Stromal cell of bone marrow (primary cell): ENCODE results near the gene CD4.
A peak's percentile ranks its signal among the peaks of the same experiment; 100 is the strongest.
"Not testable (repeated sequence)": the region's sequence is repeated elsewhere in the genome, so short reads cannot be mapped to it uniquely, and the experiment has no call there.

ENCODE experiments used
- DNase-seq: peaks from one replicate; pipeline ENCODE4 v3.0.0-alpha.2; 2012; ENCODE audit warnings: low read depth

Gene CD4

DNA sequence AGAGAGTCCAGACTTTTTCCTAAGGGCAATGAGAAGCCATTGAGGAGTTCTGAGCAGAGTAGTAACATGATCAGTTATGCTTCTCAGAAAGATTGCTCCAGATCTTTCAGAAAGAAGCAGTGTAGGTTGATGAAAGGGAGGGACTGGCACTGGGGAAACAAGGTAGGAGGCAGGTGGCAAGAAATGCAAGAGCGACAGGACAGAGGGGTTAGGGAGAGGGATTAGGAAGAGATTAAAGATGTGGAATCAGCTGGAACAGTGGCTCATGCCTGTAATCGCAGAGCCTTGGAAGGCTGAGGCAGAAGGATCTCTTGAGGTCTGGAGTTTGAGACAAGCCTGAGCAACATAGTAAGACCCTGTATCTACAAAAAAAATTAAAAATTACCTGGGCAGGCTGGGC is 58.3 kb downstream of the CD4 start:
- DNase-seq = no peak

DNA sequence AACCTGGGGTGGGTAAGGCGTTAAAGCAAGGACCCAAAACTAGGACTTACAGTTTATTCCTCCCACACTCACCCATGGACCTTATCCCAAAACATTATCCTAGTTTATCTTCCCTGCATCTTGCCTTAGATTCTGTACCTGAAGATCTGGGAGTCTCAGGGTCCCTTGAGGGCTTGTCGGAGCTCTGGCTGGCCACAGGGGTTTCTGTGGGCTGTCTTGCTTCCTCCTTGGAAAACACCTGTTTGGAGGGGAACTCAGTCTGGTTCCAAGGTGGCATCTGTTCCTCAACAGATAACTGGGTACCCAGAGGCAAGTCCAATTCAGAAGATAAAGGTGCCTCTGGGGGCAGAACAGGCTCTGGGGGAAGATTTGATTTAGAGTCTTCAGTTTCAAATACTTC is 60.1 kb downstream of the CD4 start:
- DNase-seq = no peak

DNA sequence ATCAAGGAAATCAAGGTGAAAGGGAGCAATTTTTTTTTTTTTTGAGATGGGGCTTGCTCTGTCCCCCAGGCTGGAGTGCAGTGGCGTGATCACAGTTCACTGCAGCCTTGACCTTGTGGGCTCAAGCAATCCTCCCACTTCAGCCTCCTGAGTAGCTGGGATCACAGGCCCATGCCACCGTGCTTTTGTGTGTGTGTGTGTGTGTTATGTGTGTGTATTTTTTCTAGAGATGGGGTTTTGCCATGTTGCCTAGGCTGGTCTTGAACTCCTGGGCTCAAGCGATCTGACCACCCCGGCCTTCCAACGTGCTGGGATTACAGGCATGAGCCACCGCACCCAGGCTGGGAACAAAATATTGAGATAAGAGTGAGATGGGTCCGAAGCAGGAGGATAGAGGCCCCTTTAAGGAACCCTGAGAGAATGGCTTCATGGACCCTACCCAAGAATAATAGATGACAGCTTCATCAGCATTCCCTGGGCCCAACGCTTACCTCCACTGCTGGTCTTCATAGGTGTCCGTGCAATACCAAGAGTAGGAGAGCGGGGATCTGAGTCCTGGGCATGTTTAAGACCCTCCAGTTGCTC is 60.7 kb downstream of the CD4 start:
- no peak for DNase-seq

DNA sequence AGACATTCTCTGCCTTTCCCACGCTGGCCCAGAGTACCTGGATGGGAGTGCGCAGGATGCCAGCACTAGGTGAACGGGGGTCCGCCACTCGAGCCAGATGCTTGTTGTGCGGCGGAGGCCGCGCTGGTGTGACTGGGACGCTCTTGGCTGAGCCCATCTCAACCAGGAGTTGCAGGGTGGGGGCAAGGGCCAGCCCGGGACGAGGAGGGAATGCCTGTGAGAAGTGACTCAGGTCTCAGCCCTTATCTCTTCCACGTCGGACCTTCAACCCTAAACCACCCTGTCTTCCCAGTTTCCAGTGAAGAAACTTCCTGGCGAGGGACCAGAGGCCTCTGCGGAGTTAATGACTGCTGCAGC is 61.4 kb downstream of the CD4 start:
- DNase-seq = no peak

DNA sequence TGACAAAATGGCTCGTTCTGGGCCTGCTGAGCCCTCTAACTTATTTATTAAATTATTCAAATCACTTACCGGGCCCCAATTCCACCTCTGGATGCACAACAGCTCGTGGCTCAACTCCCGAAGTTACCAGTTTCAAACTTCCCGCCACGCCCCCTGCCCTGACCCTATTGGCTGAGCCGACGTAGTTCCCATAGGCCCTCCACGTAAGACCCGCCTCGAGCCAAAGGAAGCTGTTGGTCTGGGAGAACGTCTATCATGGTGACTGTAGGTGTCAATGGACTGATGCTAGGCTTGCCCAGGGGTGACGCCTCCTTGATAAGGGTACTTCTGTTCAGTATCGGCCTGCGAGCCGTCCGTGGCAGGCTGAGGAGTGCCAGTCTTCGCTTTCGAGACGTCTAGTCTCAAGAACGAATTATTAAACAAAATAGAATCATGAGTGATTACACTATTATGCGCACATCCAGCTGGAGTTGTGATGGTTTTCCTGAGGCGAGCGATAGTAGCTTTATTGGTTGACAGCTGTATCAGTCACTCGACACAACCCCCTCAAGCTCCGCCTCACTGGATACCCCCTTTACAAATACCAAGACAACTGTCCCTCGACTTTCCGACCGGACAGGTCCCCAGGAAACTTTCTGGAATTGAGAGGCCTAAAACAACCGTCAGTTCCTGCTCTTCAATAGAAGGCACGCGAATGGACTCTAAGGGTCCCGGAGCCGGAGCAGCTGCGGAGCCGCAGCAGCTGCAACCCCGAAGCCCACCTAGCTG is 62.0 kb downstream of the CD4 start, which contains the start of gene CDCA3:
Gene CDCA3, minus strand, starts transcription at position 134 of the 768 bp plus-strand sequence. CDS start 334 bp downstream, outside the sequence.
- DNase-seq = peak; percentile 98

DNA sequence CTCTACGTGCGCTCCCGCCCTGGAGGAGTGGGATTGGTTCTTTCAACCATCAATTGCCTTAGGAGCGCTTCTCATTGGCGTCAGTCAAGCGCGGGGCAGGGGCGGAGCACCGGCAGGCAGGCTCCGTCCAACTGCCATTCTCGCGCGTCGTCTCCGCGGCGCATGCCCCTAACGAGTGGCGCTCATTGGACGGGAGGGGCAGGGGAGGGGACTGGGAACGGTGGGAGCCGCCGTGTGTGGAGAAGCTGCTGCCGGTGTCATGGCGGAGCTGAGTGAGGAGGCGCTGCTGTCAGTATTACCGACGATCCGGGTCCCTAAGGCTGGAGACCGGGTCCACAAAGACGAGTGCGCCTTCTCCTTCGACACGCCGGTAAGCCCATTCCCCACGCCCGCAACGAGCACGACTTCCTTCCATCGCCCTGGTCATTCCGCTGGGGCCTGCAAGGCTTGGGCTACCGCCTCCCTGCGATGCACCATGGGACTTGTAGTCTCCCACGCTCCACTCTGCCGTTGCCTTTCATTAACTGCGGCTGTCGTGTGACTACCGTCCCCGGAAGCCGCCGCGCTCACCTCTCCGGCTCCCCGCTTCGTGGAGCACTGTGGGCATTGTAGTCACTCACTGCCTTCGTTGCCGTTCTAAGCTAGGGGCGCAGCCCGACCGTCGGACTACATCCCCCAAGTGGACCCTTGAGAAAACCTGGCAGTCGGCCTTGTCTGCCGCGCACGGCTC is 62.8 kb downstream of the CD4 start, which contains the start of gene USP5:
Gene USP5, plus strand, starts transcription at position 230 of the 730 bp plus-strand sequence. Its CDS starts 30 bp downstream, at position 260.
- DNase-seq = peak; percentile 100

DNA sequence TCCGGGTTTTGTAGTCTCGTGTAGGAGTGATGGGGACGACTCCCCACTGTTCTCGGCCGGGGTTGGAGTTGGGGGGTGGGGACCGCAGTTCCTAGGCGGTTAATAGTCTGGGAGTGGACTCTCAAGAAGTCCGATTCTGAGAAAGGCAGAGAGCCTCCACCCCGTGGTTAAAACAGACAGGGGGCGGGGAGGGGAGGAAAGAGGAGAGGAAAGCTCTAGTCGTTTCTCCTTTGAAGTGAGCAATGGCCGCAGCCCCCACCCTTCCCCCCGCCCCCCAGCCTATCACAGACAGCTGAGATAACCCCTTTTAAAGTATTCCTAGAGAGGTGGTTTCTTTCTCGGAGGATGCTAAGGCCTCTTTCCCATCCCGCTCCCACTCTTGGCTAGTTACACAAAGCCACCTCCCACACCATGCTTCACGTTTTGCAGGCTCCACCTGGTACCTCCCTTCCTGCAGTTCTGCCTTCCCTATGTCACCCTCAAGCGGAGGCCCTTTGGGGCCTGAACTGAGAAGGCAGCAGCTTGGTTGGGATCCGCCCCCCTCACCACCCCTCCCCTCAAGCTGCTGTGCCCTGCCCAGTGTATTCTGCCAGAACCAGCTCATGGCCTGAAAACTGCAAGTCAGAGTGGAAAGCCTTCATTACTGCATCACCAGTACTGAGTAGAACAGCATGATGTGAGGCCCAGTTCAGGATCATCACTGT is 63.5 kb downstream of the CD4 start:
- peak; percentile 83 for DNase-seq

DNA sequence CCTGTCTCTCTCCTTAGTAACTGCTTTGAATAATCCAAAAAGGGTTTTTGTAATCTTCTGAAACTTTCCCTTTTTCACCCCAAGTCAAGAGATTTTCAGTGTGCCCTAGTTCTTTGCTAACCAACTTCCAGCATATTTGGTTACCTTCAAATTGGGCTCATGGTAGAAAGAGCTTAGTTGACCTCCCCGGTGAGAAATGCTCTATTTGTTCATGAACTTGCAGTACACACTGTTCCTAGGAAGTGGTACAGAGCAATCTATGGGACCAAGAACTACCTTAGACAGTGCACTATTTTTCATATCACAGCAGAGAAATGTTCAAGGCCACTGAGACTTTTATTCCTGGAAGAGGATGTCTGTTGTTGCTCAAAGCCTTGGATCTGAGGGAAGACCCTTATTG is 64.3 kb downstream of the CD4 start:
- DNase-seq = no peak

DNA sequence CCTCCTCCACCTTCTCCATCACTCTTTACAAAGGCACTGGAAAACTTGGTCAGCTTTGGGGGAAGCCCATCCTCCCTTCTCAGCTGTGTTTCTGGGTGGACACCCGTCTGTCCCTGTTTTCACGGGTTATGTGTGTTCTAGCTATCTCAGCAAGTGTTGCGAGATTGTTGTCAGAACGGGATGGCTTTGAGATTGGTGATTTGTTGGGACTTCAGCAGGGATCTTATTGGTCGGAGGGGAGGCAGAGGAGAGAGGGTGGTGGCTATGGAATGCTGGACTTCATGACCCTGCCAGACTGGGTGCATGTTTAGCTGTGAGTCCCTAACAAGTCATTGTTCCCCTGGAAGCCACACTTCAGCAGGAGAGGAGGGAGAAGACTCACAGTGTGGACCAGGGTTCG is 64.7 kb downstream of the CD4 start:
- DNase-seq = no peak

DNA sequence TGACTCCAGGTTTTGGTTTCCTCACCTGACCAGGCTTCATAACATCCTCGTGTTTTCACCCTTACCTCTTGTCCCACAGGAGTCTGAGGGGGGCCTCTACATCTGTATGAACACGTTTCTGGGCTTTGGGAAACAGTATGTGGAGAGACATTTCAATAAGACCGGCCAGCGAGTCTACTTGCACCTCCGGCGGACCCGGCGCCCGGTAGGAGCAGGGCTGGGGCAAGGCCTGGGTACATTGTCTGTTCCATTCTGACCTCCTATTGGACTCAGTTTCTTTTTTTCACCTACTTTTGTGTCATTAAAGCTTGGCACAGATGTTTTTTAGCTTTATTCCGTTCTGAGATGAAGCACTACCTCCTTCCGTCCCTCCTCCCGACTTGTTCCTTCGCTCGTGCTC is 66.0 kb downstream of the CD4 start:
- no peak for DNase-seq

DNA sequence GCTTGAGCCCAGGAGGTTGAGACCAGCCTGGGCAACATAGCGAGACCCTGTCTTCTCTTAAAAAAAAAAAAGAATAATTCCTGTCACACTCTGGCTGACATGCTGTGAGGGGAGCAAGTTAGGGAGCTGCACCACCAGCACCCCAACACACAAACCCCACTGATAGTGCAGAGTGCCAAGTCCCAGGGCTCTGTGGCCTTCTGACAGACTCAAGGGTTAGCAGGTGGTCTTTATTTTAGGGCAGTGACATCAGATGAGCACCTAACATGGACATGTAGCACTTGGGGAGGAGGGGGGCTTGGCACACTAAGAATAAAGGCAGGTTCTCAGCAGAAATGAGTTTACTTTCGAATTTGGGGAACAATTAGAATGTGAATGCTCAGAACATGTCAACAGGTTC is 69.5 kb downstream of the CD4 start:
- no peak for DNase-seq

DNA sequence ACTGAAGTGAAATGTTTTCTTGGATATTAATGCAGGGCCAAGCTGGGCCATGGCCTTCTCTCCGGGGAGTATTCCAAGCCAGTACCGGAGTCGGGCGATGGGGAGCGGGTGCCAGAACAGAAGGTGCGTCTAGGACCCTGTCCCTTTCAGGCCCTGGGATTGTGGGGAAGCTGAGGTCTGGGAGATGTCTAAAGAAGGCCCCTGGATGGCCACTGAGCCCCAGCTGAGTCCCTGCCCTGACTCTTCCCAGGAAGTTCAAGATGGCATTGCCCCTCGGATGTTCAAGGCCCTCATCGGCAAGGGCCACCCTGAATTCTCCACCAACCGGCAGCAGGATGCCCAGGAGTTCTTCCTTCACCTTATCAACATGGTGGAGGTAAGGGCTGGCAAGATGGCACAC is 70.8 kb downstream of the CD4 start:
- DNase-seq = no peak

DNA sequence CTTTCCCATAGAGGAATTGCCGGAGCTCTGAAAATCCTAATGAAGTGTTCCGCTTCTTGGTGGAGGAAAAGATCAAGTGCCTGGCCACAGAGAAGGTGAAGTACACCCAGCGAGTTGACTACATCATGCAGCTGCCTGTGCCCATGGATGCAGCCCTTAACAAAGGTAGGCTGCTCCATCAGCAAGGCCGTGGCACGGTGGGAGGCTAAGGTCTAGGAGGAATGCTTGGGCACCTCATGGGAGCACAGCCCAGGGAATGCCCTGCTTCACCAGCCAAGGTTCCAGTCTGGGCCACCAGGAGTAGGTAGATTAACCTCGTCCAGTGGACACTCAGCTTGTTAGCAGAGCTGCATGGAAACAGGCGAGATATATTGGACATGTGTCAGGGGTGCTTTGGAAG is 71.6 kb downstream of the CD4 start:
- DNase-seq = no peak

DNA sequence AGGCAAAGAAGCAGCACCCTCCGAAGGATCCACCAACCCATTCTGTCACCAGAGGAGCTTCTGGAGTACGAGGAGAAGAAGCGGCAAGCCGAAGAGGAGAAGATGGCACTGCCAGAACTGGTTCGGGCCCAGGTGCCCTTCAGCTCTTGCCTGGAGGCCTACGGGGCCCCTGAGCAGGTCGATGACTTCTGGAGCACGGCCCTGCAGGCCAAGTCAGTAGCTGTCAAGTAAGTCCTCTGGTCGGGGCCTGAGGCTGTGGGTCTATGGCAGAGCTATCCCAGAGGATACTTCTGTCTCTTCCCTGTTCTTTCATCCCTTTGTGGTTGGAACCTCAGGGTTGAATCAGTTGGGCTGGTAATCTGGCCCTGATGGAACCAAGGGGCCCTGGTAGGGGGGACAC is 72.1 kb downstream of the CD4 start:
- DNase-seq = no peak

DNA sequence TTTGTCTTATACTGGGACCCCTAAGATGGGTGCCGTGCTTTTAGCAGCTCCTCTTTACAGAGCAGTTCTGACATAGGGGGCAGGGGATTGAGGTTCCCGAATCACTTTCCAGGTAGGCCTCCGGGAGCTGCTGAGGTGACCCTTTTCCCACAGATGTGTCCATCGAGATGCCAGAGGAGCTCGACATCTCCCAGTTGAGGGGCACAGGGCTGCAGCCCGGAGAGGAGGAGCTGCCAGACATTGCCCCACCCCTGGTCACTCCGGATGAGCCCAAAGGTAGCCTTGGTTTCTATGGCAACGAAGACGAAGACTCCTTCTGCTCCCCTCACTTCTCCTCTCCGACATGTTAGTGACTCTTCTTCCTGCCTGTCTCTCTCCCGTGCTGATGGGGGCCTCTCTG is 73.7 kb downstream of the CD4 start:
- DNase-seq = no peak

DNA sequence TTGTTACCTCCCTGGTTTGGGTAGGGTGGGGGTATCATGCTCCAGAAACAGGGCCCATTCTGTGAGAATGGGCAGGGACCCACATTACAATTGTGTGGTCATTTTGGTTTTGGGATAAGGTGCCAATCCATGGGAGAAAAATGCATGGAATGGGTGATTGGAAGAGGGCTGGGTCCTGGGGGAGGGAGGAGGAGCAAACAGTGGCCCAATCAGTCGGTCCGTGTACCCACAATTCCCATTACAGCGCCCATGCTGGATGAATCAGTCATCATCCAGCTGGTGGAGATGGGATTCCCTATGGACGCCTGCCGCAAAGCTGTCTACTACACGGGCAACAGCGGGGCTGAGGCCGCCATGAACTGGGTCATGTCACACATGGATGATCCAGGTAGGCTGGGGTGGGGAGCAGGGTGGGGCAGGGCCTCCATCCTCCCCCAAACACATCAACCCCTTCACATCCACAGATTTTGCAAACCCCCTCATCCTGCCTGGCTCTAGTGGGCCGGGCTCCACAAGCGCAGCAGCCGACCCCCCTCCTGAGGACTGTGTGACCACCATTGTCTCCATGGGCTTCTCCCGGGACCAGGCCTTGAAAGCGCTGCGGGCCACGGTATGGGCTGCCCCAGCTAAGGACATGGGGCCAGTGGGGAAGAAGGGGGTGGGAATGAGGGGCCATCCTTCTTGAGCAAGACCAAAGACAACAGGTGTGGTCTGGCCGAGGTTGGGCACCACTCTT is 74.4 kb downstream of the CD4 start:
- no peak for DNase-seq

DNA sequence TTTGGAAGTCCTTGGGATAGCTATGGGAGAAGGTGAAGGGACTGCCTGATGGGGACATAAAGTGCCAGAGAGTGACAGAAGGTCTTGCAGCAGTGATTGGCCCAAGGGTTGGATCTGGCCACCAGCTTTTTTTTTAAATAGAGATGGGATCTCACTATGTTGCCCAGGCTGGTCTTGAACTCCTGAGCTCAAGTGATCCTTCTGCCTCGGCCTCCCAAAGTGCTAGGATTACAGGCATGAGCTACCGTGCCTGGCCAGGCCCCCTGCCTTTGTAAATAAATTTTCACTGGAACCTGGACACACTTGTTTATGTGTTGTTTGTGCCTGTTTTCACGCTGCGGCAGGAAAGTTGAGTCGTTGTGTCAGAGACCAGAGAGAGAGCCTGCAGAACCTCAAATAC is 76.0 kb downstream of the CD4 start:
- not testable (repeated sequence) for DNase-seq

DNA sequence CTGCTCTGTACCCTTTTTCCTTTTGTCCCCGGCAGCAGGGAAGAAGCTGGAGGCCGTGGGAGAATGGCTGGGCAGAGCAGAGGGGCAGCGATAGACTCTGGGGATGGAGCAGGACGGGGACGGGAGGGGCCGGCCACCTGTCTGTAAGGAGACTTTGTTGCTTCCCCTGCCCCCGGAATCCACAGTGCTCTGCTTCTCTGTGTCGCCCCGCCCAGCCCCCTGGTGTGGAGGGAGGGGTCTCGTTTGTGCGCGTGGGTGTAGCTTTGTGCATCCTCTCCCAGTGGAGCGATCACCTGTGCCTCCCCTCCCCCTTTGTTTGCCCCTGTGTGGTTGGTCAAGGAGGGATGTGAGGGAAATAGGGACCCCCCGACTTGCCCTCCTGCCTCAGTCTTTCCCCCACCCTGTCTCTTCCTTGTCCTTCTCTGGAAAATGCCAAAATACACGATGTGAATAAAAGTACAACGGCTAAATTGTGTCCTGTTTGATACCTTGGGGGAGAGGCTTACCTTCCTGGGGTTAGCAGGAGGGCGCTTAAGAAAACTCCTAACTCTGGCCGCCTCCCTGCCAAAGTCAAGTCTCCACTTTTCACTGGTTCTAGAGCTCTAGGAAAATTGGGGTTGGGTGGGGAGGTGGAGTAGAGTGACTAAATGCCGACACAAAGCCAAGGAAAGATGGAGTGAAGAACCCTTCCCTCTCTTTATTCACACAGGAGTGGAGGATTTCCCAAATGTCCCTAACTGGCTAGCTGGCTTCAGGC is 77.0 kb downstream of the CD4 start:
- no peak for DNase-seq

DNA sequence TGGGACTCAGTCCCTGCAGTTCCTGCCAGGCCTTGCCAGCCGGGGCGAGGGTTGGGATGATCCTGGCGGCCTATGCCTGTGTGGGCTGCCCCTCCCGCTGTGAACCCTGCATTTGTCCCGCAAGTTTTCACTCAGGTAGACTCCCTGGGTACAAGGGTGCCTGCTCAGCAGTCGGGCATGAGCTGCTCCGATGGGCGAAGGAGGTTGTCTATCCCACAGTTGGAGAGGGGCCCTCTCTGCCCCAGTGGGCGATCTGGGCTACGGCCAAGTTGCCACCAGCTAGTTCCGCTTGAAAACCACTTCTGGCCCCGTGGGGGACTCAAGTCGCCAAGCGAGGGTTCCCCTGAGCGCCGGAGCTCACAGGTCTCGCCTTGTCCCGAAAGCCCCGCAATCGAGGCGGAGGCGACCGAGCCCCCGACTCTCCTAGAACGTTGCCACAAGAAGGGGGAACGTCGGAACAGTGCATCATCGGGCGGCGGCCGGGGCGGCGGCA is 77.6 kb downstream of the CD4 start:
- DNase-seq = no peak

DNA sequence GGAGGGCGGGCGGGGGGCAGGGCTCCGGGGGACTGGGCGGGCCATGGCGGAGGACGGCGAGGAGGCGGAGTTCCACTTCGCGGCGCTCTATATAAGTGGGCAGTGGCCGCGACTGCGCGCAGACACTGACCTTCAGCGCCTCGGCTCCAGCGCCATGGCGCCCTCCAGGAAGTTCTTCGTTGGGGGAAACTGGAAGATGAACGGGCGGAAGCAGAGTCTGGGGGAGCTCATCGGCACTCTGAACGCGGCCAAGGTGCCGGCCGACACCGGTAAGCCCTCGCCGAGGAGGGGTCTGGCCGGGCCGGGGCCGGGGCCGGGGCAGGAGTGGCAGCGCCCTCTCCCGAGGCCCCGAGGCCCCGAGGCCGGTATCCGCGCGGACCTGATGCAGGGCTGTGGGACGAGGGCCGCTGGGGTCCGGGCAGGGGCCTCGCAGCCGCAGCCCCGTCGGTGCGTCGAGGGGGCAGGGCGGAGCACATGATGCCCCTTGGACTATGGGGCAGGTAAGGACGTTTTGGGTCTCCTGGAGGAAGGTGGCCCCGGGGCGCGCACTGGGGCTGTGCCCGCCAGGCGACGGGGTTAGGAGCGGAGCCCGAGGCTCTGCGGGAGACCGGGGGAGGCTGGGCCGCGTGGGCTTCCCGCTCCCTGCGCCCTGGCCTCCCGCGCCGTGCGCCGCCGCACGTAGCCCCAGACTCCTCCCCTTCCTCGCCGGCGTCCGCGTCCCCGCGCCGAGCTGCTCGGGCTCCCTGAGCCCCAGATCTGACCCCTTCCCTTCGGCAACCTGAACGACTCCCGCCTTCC is 78.3 kb downstream of the CD4 start, which contains the start of gene TPI1:
Gene TPI1, plus strand, starts transcription at position 119 of the 798 bp plus-strand sequence. Its CDS starts 36 bp downstream, at position 155.
- peak; percentile 54 for DNase-seq
